ENCODE results near the gene STYK1.
"Not testable (repeated sequence)": the region's sequence is repeated elsewhere in the genome, so short reads cannot be mapped to it uniquely, and the experiment has no call there.

The STYK1 gene

DNA sequence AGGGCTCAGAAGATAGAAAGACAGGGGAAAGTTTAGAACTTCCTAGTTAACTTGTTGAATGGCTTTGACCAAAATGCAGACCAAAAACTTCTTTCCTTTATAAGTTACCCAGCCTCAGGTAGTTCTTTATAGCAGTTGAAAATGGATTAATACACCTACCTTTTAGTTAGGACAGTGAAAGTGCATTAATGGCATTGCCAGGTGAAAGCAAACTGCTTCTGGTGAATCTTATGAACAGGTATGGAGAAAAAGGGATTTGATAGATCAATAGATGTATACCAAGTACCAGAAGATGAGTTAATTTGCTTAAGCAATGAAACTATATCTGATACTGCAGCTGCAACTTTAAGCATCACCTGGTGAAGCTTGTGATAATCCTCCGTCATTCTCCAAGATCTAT lies 14.2 kb upstream of the STYK1 start:
- DNase-seq: no peak

DNA sequence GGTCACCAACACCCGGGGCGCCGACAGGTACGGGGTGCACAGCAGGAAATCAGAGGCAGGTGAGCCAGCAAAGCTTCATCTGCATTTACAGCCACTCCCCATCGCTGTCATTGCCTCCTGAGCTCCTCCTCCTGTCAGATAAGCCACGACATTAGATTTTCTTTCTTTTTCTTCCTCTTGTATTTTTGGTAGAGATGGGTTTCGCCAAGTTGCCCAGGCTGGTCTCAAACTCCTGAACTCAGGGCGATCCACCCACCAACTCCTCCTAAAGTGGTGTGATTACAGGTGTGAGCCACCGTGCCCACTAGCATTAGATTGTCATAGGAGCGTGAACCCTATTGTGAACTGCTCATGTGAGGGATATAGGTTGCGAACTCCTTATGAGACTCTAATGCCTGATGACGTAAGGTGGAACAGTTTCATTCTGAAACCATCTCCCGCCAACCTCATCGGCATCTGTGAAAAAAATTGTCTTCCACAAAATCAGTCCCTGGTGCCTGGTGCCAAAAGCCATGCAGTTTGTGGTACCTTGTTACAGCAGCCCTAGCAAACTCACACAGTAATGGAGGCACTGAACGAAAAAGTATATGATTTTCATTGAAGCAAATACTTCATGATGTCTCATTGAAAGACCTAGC lies 1.5 kb downstream of the STYK1 start:
- no peak for DNase-seq

- no peak for DNase-seq
These were observed 4.3 kb downstream of the STYK1 start for GRCh38 chr12:10669533-10669932.

DNA sequence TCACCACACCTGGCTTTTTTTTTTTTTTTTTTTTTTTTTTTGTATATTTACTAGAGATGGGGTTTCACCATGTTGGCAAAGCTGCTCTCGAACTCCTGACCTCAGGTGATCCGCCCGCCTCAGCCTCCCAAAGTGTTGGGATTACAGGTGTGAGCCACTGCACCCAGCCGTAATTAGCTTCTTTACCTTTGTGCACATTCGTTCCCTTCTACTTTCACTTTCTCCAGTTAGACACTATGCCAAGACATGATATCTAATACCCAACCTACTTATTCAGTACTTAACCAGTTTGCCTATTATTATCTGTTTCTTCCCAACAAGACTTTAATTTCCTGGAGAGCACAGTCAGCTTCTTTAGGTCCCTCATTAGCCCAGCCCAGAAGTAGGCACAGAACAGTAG lies 5.3 kb downstream of the STYK1 start:
- no peak for DNase-seq

GRCh38 chr12:10667581-10667980 lies 6.3 kb downstream of the STYK1 start:
- DNase-seq: no peak

DNA sequence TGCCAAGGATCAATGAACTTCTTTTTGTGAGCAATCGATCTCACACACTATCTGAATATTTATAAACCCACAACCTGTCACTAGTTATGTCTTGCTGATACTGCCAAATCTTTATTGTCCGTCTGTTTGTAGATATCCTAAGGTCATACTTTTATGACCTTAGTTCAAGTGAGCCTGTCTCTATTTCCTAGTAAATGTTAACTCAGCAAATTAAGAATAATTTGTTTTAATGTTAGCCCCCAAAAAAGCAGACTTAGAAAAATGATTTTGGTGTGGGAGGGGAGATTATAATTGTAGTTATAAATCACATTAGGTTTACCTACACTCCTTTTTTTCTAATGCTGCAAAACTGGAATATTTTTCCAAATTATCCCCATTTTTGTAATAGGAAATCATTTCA lies 9.4 kb downstream of the STYK1 start:
- no peak for DNase-seq

GRCh38 chr12:10663869-10664268 lies 10.0 kb downstream of the STYK1 start:
- no peak for DNase-seq

DNA sequence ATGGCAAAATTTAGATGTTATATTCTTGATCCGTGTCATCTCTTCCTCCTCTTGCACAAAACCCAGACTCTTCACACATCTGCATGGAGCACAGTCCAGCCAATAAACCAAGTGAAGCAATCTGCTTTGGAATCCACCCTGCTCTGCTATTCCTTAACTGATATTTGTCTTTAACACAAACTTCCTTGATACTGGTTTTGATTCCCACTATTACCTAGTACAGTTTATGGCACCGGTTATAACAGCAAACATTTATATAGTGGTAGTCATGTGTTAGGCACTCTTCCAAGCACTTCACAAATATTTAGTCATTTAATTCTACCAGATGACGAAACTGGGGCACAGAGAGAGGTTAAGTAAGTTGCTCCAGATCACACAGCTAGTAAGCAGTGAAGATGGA lies 12.5 kb downstream of the STYK1 start:
- no peak for DNase-seq

DNA sequence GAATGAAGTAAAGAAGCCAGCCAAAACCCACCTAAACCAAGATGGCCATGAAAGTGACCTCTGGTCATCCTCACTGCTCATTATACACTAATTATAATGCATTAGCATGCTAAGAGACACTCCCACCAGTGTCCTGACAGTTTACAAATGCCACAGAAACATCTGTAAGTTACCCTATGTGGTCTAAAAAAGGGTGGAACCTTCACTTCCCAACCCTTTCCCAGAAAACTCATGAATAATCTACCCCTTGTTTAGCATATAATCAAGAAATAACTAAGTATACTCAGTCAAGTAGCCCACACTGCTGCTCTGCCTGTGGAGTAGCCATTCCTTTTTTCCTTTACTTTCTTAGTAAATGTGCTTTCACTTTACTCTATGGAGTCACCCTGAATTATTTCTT lies 19.8 kb downstream of the STYK1 start:
- no peak for DNase-seq

GRCh38 chr12:10652192-10652591 lies 21.7 kb downstream of the STYK1 start:
- no peak for DNase-seq

DNA sequence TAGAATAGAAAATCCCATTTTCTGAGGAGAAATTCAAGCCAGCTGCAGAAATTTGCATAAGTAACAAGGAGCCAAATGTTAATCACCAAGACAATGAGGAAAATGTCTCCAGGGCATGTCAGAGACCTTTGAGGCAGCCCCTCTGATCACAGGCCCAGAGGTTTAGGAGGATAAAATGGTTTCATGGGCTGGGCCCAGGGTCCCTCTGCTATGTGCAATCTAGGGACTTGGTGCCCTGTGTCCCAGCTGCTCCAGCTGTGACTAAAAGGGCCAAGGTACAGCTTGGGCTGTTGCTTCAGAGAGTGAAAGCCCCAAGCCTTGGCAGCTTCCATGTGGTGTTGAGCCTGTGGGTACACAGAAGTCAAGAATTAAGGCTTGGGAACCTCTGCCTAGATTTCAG lies 27.3 kb downstream of the STYK1 start:
- DNase-seq: not testable (repeated sequence)

DNA sequence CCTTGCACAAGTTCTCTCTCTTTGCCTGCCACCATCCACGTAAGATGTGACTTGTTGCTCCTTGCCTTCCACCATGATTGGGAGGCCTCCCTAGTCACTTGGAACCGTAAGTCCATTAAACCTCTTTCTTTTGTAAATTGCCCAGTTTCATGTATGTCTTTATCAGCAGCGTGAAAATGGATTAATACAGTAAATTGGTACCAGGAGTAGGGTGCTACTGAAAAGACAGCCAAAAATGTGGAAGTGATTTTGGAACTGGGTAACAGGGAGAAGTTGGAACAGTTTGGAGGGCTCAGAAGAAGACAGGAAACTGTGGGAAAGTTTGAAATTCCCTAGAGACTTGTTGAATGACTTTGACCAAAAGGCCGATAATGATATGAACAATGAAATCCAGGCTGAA lies 27.9 kb downstream of the STYK1 start:
- DNase-seq: no peak

DNA sequence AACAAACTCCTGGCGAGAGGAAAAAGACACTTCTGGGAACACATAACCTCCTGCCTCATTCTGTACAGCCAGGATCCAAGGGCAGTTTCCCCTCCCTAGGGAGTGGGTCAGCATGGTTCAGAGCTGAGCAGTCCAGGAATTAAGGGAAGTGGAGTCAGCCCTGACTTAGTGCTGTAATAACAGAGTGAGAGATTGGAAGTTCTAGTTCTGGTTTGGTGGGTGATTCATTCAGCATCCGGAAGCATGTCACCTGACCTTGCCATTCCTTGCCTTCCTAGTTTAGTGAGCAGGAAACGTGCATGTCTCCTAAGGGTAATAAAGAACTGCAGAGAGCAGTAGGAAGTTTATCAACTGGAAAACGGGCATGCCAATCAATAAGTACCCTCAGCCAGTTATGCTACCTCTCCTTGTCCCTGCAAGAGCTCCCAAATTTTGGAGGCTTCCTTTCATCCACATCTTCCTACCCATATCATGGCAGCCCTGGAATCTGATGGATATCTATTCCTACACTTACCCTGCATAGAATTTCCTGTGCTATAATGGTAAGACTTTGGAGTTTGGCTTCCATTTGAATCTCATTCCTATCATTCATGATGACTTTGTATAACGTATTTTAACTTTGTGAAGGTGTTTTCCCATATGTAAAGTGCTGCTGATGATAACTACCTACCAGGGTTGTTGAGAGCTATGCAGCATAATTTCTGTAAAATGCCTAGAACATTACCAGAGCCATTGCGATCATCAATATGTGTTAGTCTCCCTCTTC lies 31.9 kb downstream of the STYK1 start:
- no peak for DNase-seq

DNA sequence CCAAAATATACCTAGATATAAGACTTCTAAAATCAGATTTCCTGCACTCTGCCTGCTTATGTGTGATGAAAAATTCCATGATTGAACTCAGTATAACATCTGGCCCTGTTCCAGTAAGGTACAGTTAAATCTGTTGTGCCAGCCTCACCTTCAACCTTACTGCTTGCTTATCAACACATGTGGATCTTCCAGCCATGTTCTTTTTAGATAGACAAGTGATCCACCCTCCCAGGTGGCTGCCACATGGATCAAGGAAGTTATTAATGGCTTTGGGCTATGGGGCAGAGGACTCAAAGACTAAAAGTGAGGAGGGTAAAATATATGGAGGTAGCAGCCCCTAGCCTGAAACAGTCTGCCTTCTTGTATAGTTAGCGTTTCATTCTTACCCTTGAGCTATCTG lies 35.1 kb downstream of the STYK1 start:
- no peak for DNase-seq

GRCh38 chr12:10636611-10637010 lies 37.2 kb downstream of the STYK1 start:
- DNase-seq: no peak

GRCh38 chr12:10636124-10636523 lies 37.7 kb downstream of the STYK1 start:
- no peak for DNase-seq

- DNase-seq: no peak
These were observed 38.5 kb downstream of the STYK1 start for GRCh38 chr12:10635306-10635705.

GRCh38 chr12:10634427-10634826 lies 39.4 kb downstream of the STYK1 start:
- DNase-seq: no peak

- no peak for DNase-seq
These were observed 40.3 kb downstream of the STYK1 start for GRCh38 chr12:10633541-10633940.

- DNase-seq: no peak
These were observed 41.6 kb downstream of the STYK1 start for GRCh38 chr12:10632226-10632625.

DNA sequence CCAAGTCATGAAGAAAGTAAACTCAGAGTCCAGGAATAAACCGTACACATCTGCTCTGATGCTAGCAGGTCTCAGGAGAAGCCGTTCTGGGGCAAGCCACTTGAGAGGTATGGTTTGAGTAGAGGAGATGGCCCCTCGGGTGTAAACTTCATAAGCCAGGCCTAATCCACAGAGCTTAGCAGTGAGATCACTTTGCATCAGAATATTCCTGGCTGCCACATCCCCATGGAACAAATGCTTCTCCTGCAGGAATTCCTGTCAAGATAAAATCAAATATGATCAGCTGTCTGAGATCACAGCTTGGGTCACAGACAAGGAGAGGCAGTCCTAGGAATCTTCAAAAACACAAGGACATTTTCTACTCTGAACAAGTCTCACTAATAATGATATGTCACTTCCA lies 49.2 kb downstream of the STYK1 start:
- DNase-seq: no peak

DNA sequence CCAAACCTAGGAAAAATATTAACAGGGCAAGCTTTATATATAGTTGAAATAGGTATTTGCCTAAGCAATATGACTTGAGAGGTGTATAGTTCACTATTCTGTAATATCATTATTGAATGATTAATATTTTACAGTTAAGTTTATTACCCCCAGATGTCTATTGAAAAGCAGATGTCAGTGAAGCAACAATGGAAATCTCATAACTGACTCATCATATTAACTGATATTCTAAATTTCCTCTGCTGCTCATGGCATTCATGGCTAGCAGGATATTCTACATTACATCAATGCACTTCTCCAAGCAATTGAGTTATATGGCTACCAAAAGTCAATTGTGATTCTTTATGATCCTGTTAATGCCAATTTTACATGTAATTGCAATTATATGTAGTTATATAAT lies 50.7 kb downstream of the STYK1 start:
- no peak for DNase-seq

DNA sequence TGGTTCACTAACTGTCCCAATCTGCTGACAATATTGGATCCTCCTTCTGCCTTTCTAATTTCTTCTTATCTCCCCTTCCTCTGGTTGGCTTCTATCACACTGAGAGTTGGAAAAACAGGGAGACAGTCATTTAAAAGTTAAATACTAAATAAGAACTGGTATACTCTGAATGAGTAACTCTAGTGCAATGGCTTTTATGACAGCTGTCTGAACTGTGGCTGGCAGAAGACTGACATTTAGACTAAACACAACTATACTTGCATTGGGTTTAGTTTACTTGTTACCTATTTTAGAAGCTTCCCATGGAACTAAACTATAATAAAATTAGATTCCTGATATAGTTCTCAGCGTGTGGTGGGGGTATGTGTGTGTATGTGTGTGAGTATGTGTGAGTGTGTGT lies 52.6 kb downstream of the STYK1 start:
- DNase-seq: no peak

DNA sequence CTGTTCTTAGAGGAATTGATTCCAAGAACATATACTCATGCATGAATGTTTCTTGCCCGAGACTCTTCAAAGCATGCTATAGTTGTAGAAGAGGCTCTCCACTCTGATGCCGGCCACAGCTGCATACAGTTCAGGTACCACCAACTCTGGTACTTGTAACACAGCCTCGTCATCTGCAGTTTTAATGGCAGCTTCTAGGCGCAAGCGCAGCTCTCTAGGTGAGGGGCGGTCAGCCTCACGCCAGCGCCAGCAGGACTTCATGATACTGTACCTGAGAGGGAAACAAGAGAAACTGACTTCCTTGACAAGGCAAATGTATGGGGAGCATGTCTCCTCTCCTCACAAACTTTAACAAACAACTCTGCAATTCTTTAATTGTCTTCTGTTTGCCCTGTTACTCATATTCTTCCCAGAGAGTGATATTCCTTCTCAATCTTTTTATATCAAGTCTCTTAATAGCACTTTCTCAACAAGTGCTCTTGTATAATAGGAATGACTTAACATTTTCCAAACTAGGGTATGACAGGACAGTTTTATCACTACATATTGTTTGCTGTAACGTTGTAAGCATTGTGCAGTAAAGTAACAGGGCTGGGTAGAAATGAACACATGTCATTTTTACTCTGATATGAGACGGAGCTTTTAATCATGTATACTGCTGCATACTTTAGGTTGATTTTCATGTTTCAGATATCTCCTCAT lies 53.6 kb downstream of the STYK1 start:
- no peak for DNase-seq

Data from NCI-H1436 treated with DMSO at 0.1 percent for 48 hours (cell line).